CD14-positive monocyte (primary cell): ENCODE data around the gene EGFL8. TPM values are rescaled to one million over a fixed set of nuclear protein-coding genes. Genes with fewer than 3 reads are reported as not detected.

Experiments
- DNase-seq, 3 donors: peaks; one replicate each; pipeline ENCODE4 v3.0.0-alpha.2; 2011 to 2022
- H2AFZ ChIP-seq: 2 replicates; pipeline ENCODE4 v1.6.0; 2012; ENCODE audit warnings: mild to moderate bottlenecking, low read depth, low read length, inconsistent platforms; ENCODE audit not compliant: insufficient read depth, poor library complexity, severe bottlenecking
- H3K27ac ChIP-seq, 2 donors: 1 replicate in 1 of 2; 2 replicates in 1 of 2; pipeline ENCODE4 v1.5.1; 2012 to 2013; ENCODE audit warnings: low read length in 2 of 2, control low read depth in 1 of 2, inconsistent platforms in 1 of 2, low read depth in 1 of 2, mild to moderate bottlenecking in 1 of 2
- H3K27me3 ChIP-seq, 2 donors: one replicate each; pipeline versions ENCODE4 v1.6.0 to v1.6.1; 2011 to 2013; ENCODE audit warnings: low read length in 2 of 2; ENCODE audit not compliant: control insufficient read depth in 2 of 2, insufficient read depth in 2 of 2
- H3K36me3 ChIP-seq, 2 donors: replicated peaks in 1 of 2; 1 replicate in 1 of 2; 2 replicates in 1 of 2; pipeline versions ENCODE4 v1.5.1 to v1.6.1; 2012 to 2013; ENCODE audit warnings: low read length in 2 of 2, control low read depth in 1 of 2, inconsistent platforms in 1 of 2, mild to moderate bottlenecking in 1 of 2; ENCODE audit not compliant: insufficient read depth in 2 of 2, control insufficient read depth in 1 of 2
- H3K4me1 ChIP-seq, 2 donors: 1 replicate in 1 of 2; 2 replicates in 1 of 2; pipeline versions ENCODE4 v1.5.1 to v1.6.1; 2012 to 2013; ENCODE audit warnings: low read length in 2 of 2, control low read depth in 1 of 2, inconsistent platforms in 1 of 2, mild to moderate bottlenecking in 1 of 2, moderate library complexity in 1 of 2; ENCODE audit not compliant: insufficient read depth in 2 of 2, control insufficient read depth in 1 of 2
- H3K4me2 ChIP-seq: replicated peaks from 2 replicates; pipeline ENCODE3; 2012; ENCODE audit warnings: low read length, moderate library complexity, mild to moderate bottlenecking; ENCODE audit not compliant: poor library complexity, severe bottlenecking; ENCODE audit errors: extremely low read depth
- H3K4me3 ChIP-seq, 3 experiments: fragments of 200-600 bp in 1 of 3; sonication (generic) in 1 of 3; replicated peaks in 1 of 3; 1 replicate in 2 of 3; 2 replicates in 1 of 3; pipeline ENCODE4 v1.5.1; 2011 to 2013; ENCODE audit warnings: low read length in 3 of 3, mild to moderate bottlenecking in 3 of 3, control low read depth in 2 of 3, low read depth in 2 of 3, inconsistent platforms in 1 of 3, moderate library complexity in 1 of 3
- H3K79me2 ChIP-seq: 2 replicates; pipeline ENCODE4 v1.6.0; 2012; ENCODE audit warnings: mild to moderate bottlenecking, control low read depth, inconsistent platforms, low read length, moderate library complexity; ENCODE audit not compliant: insufficient read depth
- H3K9ac ChIP-seq: 2 replicates; pipeline ENCODE4 v1.6.0; 2017; ENCODE audit warnings: low read length, mild to moderate bottlenecking; ENCODE audit not compliant: insufficient read depth, poor library complexity, severe bottlenecking
- H3K9me3 ChIP-seq, 2 donors: replicated peaks in 1 of 2; 1 replicate in 1 of 2; 2 replicates in 1 of 2; pipeline versions ENCODE4 v1.5.1 to v1.6.1; 2012 to 2013; ENCODE audit warnings: low read length in 2 of 2, control low read depth in 1 of 2; ENCODE audit not compliant: control insufficient read depth in 1 of 2, insufficient read depth in 1 of 2
- H4K20me1 ChIP-seq: 2 replicates; pipeline ENCODE4 v1.6.0; 2012; ENCODE audit warnings: mild to moderate bottlenecking, low read length, control low read depth, moderate library complexity; ENCODE audit not compliant: insufficient read depth
- H3K27ac Mint-ChIP-seq, 7 donors: one replicate each; pipeline ENCODE4 v1.8.0; 2020; ENCODE audit warnings: mild to moderate bottlenecking in 7 of 7, mixed read lengths in 7 of 7, moderate library complexity in 6 of 7, inconsistent platforms in 2 of 7
- H3K27me3 Mint-ChIP-seq, 3 donors: one replicate each; pipeline ENCODE4 v1.8.0; 2021 to 2022; ENCODE audit warnings: low read depth in 3 of 3, mild to moderate bottlenecking in 3 of 3, mixed read lengths in 3 of 3, moderate library complexity in 3 of 3, inconsistent platforms in 1 of 3
- H3K36me3 Mint-ChIP-seq, 2 donors: one replicate each; pipeline ENCODE4 v1.8.0; 2020; ENCODE audit warnings: mixed read lengths in 2 of 2, inconsistent platforms in 1 of 2, mild to moderate bottlenecking in 1 of 2
- H3K4me1 Mint-ChIP-seq: one replicate; pipeline ENCODE4 v1.8.0; 2020; ENCODE audit warnings: mild to moderate bottlenecking, mixed read lengths
- H3K4me3 Mint-ChIP-seq, 2 donors: one replicate each; pipeline ENCODE4 v1.8.0; 2020; ENCODE audit warnings: mild to moderate bottlenecking in 2 of 2, mixed read lengths in 2 of 2, moderate library complexity in 1 of 2
- H3K9me3 Mint-ChIP-seq, 7 donors: one replicate each; pipeline ENCODE4 v1.8.0; 2020 to 2022; ENCODE audit warnings: mixed read lengths in 7 of 7, mild to moderate bottlenecking in 6 of 7, moderate library complexity in 6 of 7, inconsistent platforms in 2 of 7
- WGBS: methylation state at CpG from one replicate; pipeline ENCODE4 v1.1.5; 2013; ENCODE audit warnings: missing lambda C conversion rate; ENCODE audit not compliant: insufficient coverage; 5-methylcytosine and 5-hydroxymethylcytosine counted together
- intact Hi-C, 2 donors: fragments of 100-400 bp; cut with micrococcal nuclease; formaldehyde crosslinking; loops; one replicate each; pipeline versions ENCODE4 v1.15.0 to v1.15.1; 2023
- polyA plus RNA-seq, 3 donors: library from polyadenylated mRNA; depleted of rRNA in 1 of 3; unstranded in 2 of 3; stranded (reverse) in 1 of 3; fragments of 300-500 nt in 2 of 3; fragments of >200 nt in 1 of 3; fragmentation: Illumina TruSeq in 2 of 3; gene quantifications; 1 replicate in 2 of 3; 2 replicates in 1 of 3; pipeline ENCODE4 v1.2.3, GENCODE V29; 2012 to 2021
- TF ChIP-seq, protein P1 (sequence below): fragments of 200-600 bp; IDR thresholded peaks from one replicate; pipeline ENCODE4 v1.8.0; 2022; ENCODE audit warnings: antibody characterized with exemption, mild to moderate bottlenecking

EGFL8 gene
- polyA plus RNA-seq, 3 donors, result 0.22 to 1.8 TPM; not detected in 1

DNA sequence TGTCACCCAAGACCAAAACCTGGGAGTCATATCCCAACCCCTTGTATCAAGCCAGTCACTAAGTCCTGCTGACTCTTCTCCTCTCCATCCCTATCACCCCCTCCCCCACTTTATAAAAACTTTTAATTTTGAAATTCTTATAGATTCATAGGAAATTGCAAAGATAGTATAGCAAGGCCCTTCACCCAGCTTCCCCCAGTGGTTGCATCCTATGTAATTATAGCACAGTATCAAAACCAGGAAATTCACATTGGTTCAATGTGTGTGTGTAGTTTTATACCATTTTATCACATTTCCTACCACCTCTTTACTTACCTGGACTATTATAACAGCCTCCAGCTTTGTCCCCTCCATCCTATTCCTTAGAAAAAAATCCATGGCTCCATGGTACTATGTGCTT, 6.3 kb upstream of the EGFL8 start:
- no peak overlapping the region for H3K9ac ChIP-seq
- DNase-seq, result no peak
- H3K27ac ChIP-seq, result no peak overlapping the region
- H3K27me3 Mint-ChIP-seq, result peaks cover 11 to 22% (median 20%) of the 10 kb centered on the region in 3 donors
- intact Hi-C loops, result no loop called here
- no peaks in the 10 kb centered on the region for H3K79me2 ChIP-seq
- H2AFZ ChIP-seq, result no peak overlapping the region
- peaks cover 0 to 12% of the 10 kb centered on the region in 2 donors for H3K27me3 ChIP-seq
- H3K36me3 Mint-ChIP-seq, result peaks cover 0 to 7% of the 10 kb centered on the region in 2 donors
- H3K4me3 ChIP-seq, result no peak overlapping the region
- no peak overlapping the region for H3K4me2 ChIP-seq
- no peaks in the 10 kb centered on the region for H4K20me1 ChIP-seq
- H3K4me1 Mint-ChIP-seq, result peaks cover 20% of the 10 kb centered on the region
- no peaks in the 10 kb centered on the region for H3K9me3 ChIP-seq
- TF ChIP-seq, protein P1, sequence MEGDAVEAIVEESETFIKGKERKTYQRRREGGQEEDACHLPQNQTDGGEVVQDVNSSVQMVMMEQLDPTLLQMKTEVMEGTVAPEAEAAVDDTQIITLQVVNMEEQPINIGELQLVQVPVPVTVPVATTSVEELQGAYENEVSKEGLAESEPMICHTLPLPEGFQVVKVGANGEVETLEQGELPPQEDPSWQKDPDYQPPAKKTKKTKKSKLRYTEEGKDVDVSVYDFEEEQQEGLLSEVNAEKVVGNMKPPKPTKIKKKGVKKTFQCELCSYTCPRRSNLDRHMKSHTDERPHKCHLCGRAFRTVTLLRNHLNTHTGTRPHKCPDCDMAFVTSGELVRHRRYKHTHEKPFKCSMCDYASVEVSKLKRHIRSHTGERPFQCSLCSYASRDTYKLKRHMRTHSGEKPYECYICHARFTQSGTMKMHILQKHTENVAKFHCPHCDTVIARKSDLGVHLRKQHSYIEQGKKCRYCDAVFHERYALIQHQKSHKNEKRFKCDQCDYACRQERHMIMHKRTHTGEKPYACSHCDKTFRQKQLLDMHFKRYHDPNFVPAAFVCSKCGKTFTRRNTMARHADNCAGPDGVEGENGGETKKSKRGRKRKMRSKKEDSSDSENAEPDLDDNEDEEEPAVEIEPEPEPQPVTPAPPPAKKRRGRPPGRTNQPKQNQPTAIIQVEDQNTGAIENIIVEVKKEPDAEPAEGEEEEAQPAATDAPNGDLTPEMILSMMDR, result no peak
- peaks cover 0 to 4% (median 0%) of the 10 kb centered on the region in 7 donors for H3K9me3 Mint-ChIP-seq
- H3K36me3 ChIP-seq, result no peaks in the 10 kb centered on the region
- H3K4me3 Mint-ChIP-seq, result no peak overlapping the region
- H3K4me1 ChIP-seq, result peaks cover 19 to 21% of the 10 kb centered on the region in 2 donors
- H3K27ac Mint-ChIP-seq, result no peak overlapping the region

DNA sequence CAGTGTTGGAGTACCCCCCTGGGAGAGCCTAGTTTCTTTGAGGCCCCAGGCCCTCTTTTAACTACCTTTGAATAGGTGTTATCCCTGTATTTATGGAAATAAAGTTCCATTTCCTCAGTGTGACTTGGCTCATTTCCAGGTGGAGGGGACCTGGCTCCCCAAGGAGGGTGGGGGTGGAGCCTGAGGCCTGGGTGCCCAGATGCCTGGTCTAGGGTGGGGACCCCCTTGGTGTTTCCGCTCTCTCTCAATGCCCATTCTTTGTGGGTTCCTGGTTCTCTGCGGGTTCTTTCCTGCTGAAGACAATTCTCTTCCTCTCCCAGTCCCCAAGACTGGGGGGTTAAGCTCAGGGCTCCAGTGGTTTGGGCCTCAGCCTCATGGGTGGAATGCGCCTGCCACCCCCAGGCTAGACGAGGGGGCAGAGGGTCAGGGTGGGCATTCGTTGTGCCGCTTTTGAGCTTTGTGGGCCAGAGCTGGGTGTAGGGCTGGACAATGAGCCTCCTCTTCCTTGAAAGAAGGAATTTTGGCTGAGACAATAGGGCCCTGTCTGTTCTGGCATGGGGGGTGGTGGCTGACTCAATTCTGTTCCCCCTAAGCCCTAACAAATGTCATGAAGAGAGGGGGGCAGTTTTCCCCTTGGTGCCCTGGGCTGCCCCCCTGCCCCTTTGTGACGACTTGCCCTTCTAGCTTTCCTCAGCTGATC, 686 bp upstream of the EGFL8 start:
- TF ChIP-seq, protein P1, result no peak
- no peaks in the 10 kb centered on the region for H4K20me1 ChIP-seq
- H3K4me3 ChIP-seq, result no peak overlapping the region
- intact Hi-C loops, result no loop called here
- no peaks in the 10 kb centered on the region for H3K9me3 Mint-ChIP-seq
- H3K4me3 Mint-ChIP-seq, result no peak overlapping the region
- peaks cover 2 to 5% of the 10 kb centered on the region in 2 donors for H3K36me3 ChIP-seq
- H3K27ac ChIP-seq, result no peak overlapping the region
- no peaks in the 10 kb centered on the region for H3K9me3 ChIP-seq
- H3K36me3 Mint-ChIP-seq, result peaks cover 7 to 12% of the 10 kb centered on the region in 2 donors
- H3K27me3 Mint-ChIP-seq, result peaks cover 0 to 2% (median 1%) of the 10 kb centered on the region in 3 donors
- WGBS, result 94% methylated on average over 4 of the region's 7 CpGs
- no peaks in the 10 kb centered on the region for H3K79me2 ChIP-seq
- no peak overlapping the region for H2AFZ ChIP-seq
- no peak overlapping the region for H3K9ac ChIP-seq
- no peaks in the 10 kb centered on the region for H3K4me1 ChIP-seq
- no peaks in the 10 kb centered on the region for H3K27me3 ChIP-seq
- no peaks in the 10 kb centered on the region for H3K4me1 Mint-ChIP-seq
- peak overlapping the region in 1 of 7 donors; percentile 63 for H3K27ac Mint-ChIP-seq
- no peak overlapping the region for H3K4me2 ChIP-seq
- no peak for DNase-seq
